Measurements from ENCODE around the gene NEDD8.

DNA sequence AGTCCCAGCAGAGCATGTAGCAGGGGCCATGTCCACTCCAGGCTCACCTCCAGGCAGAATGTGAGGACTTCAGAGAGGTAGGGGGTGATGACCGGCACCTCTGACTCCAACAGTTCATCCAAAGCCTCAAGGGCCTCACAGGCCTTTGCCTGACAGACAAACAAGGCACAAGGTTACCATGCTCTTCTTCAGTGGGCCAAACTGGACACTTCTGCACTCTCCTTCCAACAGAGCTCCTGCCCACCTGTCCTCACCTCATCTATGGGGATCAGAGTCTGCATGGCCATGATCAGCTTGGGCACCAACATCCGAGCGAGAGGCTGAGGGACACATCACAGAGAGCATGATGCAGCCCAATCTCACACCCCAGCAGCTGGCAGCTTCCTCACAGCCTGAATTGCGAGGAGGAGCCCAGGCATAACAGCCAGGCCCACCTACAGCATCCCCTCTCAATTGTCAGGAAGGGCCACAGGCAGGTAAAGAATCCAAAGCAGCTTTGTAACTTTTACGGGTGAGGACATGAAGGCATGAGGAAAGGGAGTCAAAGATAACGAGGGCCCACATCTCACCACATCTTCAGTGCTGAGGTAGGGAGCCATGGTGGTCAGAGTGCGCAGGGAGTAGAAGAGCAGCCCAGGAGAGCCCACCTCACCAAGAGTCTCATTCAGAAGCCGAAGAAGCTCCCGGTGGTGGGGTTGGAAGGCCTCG, 45.2 kb downstream of the NEDD8 start:
- TF ChIP-seq, protein P1, sequence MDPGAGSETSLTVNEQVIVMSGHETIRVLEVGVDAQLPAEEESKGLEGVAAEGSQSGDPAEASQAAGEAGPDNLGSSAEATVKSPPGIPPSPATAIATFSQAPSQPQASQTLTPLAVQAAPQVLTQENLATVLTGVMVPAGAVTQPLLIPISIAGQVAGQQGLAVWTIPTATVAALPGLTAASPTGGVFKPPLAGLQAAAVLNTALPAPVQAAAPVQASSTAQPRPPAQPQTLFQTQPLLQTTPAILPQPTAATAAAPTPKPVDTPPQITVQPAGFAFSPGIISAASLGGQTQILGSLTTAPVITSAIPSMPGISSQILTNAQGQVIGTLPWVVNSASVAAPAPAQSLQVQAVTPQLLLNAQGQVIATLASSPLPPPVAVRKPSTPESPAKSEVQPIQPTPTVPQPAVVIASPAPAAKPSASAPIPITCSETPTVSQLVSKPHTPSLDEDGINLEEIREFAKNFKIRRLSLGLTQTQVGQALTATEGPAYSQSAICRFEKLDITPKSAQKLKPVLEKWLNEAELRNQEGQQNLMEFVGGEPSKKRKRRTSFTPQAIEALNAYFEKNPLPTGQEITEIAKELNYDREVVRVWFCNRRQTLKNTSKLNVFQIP (CRISPR knock-in tag; IDR thresholded peaks at IDR 0.05; ENCODE audit: borderline replicate concordance, low read depth) = no peak
- TF ChIP-seq, protein P2, sequence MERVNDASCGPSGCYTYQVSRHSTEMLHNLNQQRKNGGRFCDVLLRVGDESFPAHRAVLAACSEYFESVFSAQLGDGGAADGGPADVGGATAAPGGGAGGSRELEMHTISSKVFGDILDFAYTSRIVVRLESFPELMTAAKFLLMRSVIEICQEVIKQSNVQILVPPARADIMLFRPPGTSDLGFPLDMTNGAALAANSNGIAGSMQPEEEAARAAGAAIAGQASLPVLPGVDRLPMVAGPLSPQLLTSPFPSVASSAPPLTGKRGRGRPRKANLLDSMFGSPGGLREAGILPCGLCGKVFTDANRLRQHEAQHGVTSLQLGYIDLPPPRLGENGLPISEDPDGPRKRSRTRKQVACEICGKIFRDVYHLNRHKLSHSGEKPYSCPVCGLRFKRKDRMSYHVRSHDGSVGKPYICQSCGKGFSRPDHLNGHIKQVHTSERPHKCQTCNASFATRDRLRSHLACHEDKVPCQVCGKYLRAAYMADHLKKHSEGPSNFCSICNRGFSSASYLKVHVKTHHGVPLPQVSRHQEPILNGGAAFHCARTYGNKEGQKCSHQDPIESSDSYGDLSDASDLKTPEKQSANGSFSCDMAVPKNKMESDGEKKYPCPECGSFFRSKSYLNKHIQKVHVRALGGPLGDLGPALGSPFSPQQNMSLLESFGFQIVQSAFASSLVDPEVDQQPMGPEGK (CRISPR knock-in tag; IDR thresholded peaks at IDR 0.05; ENCODE audit: borderline replicate concordance) = no peak
- TF ChIP-seq ZFP3 (CRISPR knock-in tag; IDR thresholded peaks at IDR 0.05) (no peak), ZFP30 (CRISPR knock-in tag; IDR thresholded peaks at IDR 0.05) (no peak), SNAI2 (CRISPR knock-in tag; IDR thresholded peaks at IDR 0.05) (no peak)
